GDM1 (cell line): Measurements from ENCODE around the gene GCHFR.

Experiments
- DNase-seq: peaks from one replicate; lab custom pipeline; 2025; lab: John Stamatoyannopoulos, UW

The GCHFR gene

GRCh38 chr15:40763801-40764628 lies at the start of gene GCHFR:
Gene GCHFR, plus strand, starts transcription at chr15:40764068. Its CDS starts 113 bp downstream, at chr15:40764181.
- no peak for DNase-seq

GRCh38 chr15:40714144-40714543 lies 49.7 kb upstream of the GCHFR start:
- DNase-seq = no peak

GRCh38 chr15:40716165-40716564 lies 47.7 kb upstream of the GCHFR start:
- DNase-seq = no peak

- no peak for DNase-seq
Observed at GRCh38 chr15:40721701-40722100, 42.2 kb upstream of the GCHFR start.

GRCh38 chr15:40722354-40722753 lies 41.5 kb upstream of the GCHFR start:
- no peak for DNase-seq

GRCh38 chr15:40722934-40723333 lies 40.9 kb upstream of the GCHFR start:
- DNase-seq = no peak

- DNase-seq = no peak
Observed at GRCh38 chr15:40723919-40724318, 39.9 kb upstream of the GCHFR start.

GRCh38 chr15:40731034-40731433 lies 32.8 kb upstream of the GCHFR start:
- no peak for DNase-seq

- DNase-seq = no peak
Observed at GRCh38 chr15:40736575-40736974, 27.3 kb upstream of the GCHFR start.

GRCh38 chr15:40737048-40737447 lies 26.8 kb upstream of the GCHFR start:
- DNase-seq = no peak

- no peak for DNase-seq
Observed at GRCh38 chr15:40739047-40739446, 24.8 kb upstream of the GCHFR start.

- no peak for DNase-seq
Observed at GRCh38 chr15:40739854-40740253, 24.0 kb upstream of the GCHFR start.

GRCh38 chr15:40743485-40743901 lies 20.4 kb upstream of the GCHFR start:
- no peak for DNase-seq

GRCh38 chr15:40743921-40744814 lies 19.7 kb upstream of the GCHFR start:
- no peak for DNase-seq

GRCh38 chr15:40744815-40745152 lies 19.1 kb upstream of the GCHFR start:
- no peak for DNase-seq

GRCh38 chr15:40746916-40747418 lies 16.9 kb upstream of the GCHFR start:
- DNase-seq = no peak

GRCh38 chr15:40747685-40748631 lies 15.9 kb upstream of the GCHFR start:
- DNase-seq = no peak

- no peak for DNase-seq
Observed at GRCh38 chr15:40749151-40749630, 14.7 kb upstream of the GCHFR start.

GRCh38 chr15:40750885-40751284 lies 13.0 kb upstream of the GCHFR start:
- DNase-seq = no peak

GRCh38 chr15:40751745-40752144 lies 12.1 kb upstream of the GCHFR start:
- DNase-seq = no peak

GRCh38 chr15:40754574-40754882 lies 9.3 kb upstream of the GCHFR start:
- DNase-seq = no peak
